CD14-positive monocyte (primary cell): Measurements from ENCODE around the gene SLC30A3. TPM values are rescaled to one million over a fixed set of nuclear protein-coding genes. Genes with fewer than 3 reads are reported as not detected.

Experiments
- DNase-seq, 3 donors: peaks; one replicate each; pipeline ENCODE4 v3.0.0-alpha.2; 2011 to 2022
- H2AFZ ChIP-seq: 2 replicates; pipeline ENCODE4 v1.6.0; 2012; ENCODE audit warnings: mild to moderate bottlenecking, low read depth, low read length, inconsistent platforms; ENCODE audit not compliant: insufficient read depth, poor library complexity, severe bottlenecking
- H3K27ac ChIP-seq, 2 donors: 1 replicate in 1 of 2; 2 replicates in 1 of 2; pipeline ENCODE4 v1.5.1; 2012 to 2013; ENCODE audit warnings: low read length in 2 of 2, control low read depth in 1 of 2, inconsistent platforms in 1 of 2, low read depth in 1 of 2, mild to moderate bottlenecking in 1 of 2
- H3K27me3 ChIP-seq, 2 donors: one replicate each; pipeline versions ENCODE4 v1.6.0 to v1.6.1; 2011 to 2013; ENCODE audit warnings: low read length in 2 of 2; ENCODE audit not compliant: control insufficient read depth in 2 of 2, insufficient read depth in 2 of 2
- H3K36me3 ChIP-seq, 2 donors: replicated peaks in 1 of 2; 1 replicate in 1 of 2; 2 replicates in 1 of 2; pipeline versions ENCODE4 v1.5.1 to v1.6.1; 2012 to 2013; ENCODE audit warnings: low read length in 2 of 2, control low read depth in 1 of 2, inconsistent platforms in 1 of 2, mild to moderate bottlenecking in 1 of 2; ENCODE audit not compliant: insufficient read depth in 2 of 2, control insufficient read depth in 1 of 2
- H3K4me1 ChIP-seq, 2 donors: 1 replicate in 1 of 2; 2 replicates in 1 of 2; pipeline versions ENCODE4 v1.5.1 to v1.6.1; 2012 to 2013; ENCODE audit warnings: low read length in 2 of 2, control low read depth in 1 of 2, inconsistent platforms in 1 of 2, mild to moderate bottlenecking in 1 of 2, moderate library complexity in 1 of 2; ENCODE audit not compliant: insufficient read depth in 2 of 2, control insufficient read depth in 1 of 2
- H3K4me2 ChIP-seq: replicated peaks from 2 replicates; pipeline ENCODE3; 2012; ENCODE audit warnings: low read length, moderate library complexity, mild to moderate bottlenecking; ENCODE audit not compliant: poor library complexity, severe bottlenecking; ENCODE audit errors: extremely low read depth
- H3K4me3 ChIP-seq, 3 experiments: fragments of 200-600 bp in 1 of 3; sonication (generic) in 1 of 3; replicated peaks in 1 of 3; 1 replicate in 2 of 3; 2 replicates in 1 of 3; pipeline ENCODE4 v1.5.1; 2011 to 2013; ENCODE audit warnings: low read length in 3 of 3, mild to moderate bottlenecking in 3 of 3, control low read depth in 2 of 3, low read depth in 2 of 3, inconsistent platforms in 1 of 3, moderate library complexity in 1 of 3
- H3K79me2 ChIP-seq: 2 replicates; pipeline ENCODE4 v1.6.0; 2012; ENCODE audit warnings: mild to moderate bottlenecking, control low read depth, inconsistent platforms, low read length, moderate library complexity; ENCODE audit not compliant: insufficient read depth
- H3K9ac ChIP-seq: 2 replicates; pipeline ENCODE4 v1.6.0; 2017; ENCODE audit warnings: low read length, mild to moderate bottlenecking; ENCODE audit not compliant: insufficient read depth, poor library complexity, severe bottlenecking
- H3K9me3 ChIP-seq, 2 donors: replicated peaks in 1 of 2; 1 replicate in 1 of 2; 2 replicates in 1 of 2; pipeline versions ENCODE4 v1.5.1 to v1.6.1; 2012 to 2013; ENCODE audit warnings: low read length in 2 of 2, control low read depth in 1 of 2; ENCODE audit not compliant: control insufficient read depth in 1 of 2, insufficient read depth in 1 of 2
- H4K20me1 ChIP-seq: 2 replicates; pipeline ENCODE4 v1.6.0; 2012; ENCODE audit warnings: mild to moderate bottlenecking, low read length, control low read depth, moderate library complexity; ENCODE audit not compliant: insufficient read depth
- H3K27ac Mint-ChIP-seq, 7 donors: one replicate each; pipeline ENCODE4 v1.8.0; 2020; ENCODE audit warnings: mild to moderate bottlenecking in 7 of 7, mixed read lengths in 7 of 7, moderate library complexity in 6 of 7, inconsistent platforms in 2 of 7
- H3K27me3 Mint-ChIP-seq, 3 donors: one replicate each; pipeline ENCODE4 v1.8.0; 2021 to 2022; ENCODE audit warnings: low read depth in 3 of 3, mild to moderate bottlenecking in 3 of 3, mixed read lengths in 3 of 3, moderate library complexity in 3 of 3, inconsistent platforms in 1 of 3
- H3K36me3 Mint-ChIP-seq, 2 donors: one replicate each; pipeline ENCODE4 v1.8.0; 2020; ENCODE audit warnings: mixed read lengths in 2 of 2, inconsistent platforms in 1 of 2, mild to moderate bottlenecking in 1 of 2
- H3K4me1 Mint-ChIP-seq: one replicate; pipeline ENCODE4 v1.8.0; 2020; ENCODE audit warnings: mild to moderate bottlenecking, mixed read lengths
- H3K4me3 Mint-ChIP-seq, 2 donors: one replicate each; pipeline ENCODE4 v1.8.0; 2020; ENCODE audit warnings: mild to moderate bottlenecking in 2 of 2, mixed read lengths in 2 of 2, moderate library complexity in 1 of 2
- H3K9me3 Mint-ChIP-seq, 7 donors: one replicate each; pipeline ENCODE4 v1.8.0; 2020 to 2022; ENCODE audit warnings: mixed read lengths in 7 of 7, mild to moderate bottlenecking in 6 of 7, moderate library complexity in 6 of 7, inconsistent platforms in 2 of 7
- CTCF ChIP-seq: fragments of 200-600 bp; IDR thresholded peaks from one replicate; pipeline ENCODE4 v1.8.0; 2022; ENCODE audit warnings: antibody characterized with exemption, mild to moderate bottlenecking
- WGBS: methylation state at CpG from one replicate; pipeline ENCODE4 v1.1.5; 2013; ENCODE audit warnings: missing lambda C conversion rate; ENCODE audit not compliant: insufficient coverage; 5-methylcytosine and 5-hydroxymethylcytosine counted together
- intact Hi-C, 2 donors: fragments of 100-400 bp; cut with micrococcal nuclease; formaldehyde crosslinking; loops; one replicate each; pipeline versions ENCODE4 v1.15.0 to v1.15.1; 2023
- polyA plus RNA-seq, 3 donors: library from polyadenylated mRNA; depleted of rRNA in 1 of 3; unstranded in 2 of 3; stranded (reverse) in 1 of 3; fragments of 300-500 nt in 2 of 3; fragments of >200 nt in 1 of 3; fragmentation: Illumina TruSeq in 2 of 3; gene quantifications; 1 replicate in 2 of 3; 2 replicates in 1 of 3; pipeline ENCODE4 v1.2.3, GENCODE V29; 2012 to 2021

SLC30A3 gene
- polyA plus RNA-seq, 3 donors, result 0.08 TPM; not detected in 2

GRCh38 chr2:27249891-27250651, 12.8 kb downstream of the SLC30A3 start:
- peak; percentile 18 to 46 (median 33) for DNase-seq
- TF ChIP-seq CTCF, result peak; percentile 69
- H3K27ac Mint-ChIP-seq, result peak overlapping the region in 1 of 7 donors; percentile 38
- H3K36me3 ChIP-seq, result peaks cover 0 to under 1% of the 10 kb centered on the region in 2 donors
- no peak overlapping the region for H3K4me2 ChIP-seq
- peaks cover 3% of the 10 kb centered on the region for H3K4me1 Mint-ChIP-seq
- H3K9me3 Mint-ChIP-seq, result no peaks in the 10 kb centered on the region
- H4K20me1 ChIP-seq, result no peaks in the 10 kb centered on the region
- H3K9ac ChIP-seq, result no peak overlapping the region
- intact Hi-C loops, result no loop called here
- peaks cover 10 to 33% (median 22%) of the 10 kb centered on the region in 3 donors for H3K27me3 Mint-ChIP-seq
- H3K4me1 ChIP-seq, result no peaks in the 10 kb centered on the region
- H3K79me2 ChIP-seq, result no peaks in the 10 kb centered on the region
- no peak overlapping the region for H3K27ac ChIP-seq
- peaks cover 0 to 4% of the 10 kb centered on the region in 2 donors for H3K27me3 ChIP-seq
- peak overlapping the region in 1 of 2 donors; percentile 26 for H3K4me3 Mint-ChIP-seq
- H2AFZ ChIP-seq, result peak overlapping the region; percentile 51
- no peak overlapping the region for H3K4me3 ChIP-seq
- no peaks in the 10 kb centered on the region for H3K9me3 ChIP-seq
- no peaks in the 10 kb centered on the region for H3K36me3 Mint-ChIP-seq
- 14% methylated on average over 18 of the region's 22 CpGs for WGBS

DNA sequence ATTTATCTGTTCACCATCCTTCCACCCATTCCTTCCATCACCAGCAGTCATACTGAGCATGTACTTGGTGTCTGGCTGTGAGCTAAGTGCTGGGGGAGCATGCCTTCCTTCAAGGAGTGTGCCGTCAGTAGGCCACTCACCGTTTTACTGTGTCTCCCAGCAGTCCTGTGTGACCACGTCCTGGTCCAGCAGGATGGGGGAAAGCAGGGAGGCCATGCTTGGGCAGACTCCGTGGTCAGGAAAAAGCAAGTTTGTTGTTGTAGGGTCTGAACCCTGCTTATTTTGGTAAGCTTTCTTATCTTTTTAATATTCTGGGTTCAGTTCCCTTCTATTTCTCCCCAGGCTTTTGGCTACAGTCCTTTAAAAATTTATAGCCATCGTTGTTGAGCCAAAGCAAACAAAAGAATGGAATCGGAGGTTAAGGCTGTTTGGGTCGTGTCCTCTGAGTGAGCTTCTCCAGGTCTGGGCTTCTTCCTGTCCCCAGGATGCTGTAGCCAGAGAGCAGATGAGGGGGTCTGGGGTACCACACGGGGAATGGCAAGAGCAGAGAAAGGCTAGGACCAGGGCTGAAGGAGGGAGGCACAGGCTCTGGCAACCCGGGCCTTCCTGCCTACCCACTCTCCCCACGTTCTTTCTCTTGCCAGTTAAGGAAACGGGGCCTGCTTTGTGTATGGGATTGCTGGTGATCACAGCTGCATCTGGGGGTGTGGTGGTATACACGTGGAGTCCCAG, 13.5 kb downstream of the SLC30A3 start:
- Histone ChIP-seq H3K4me1 (no peaks in the 10 kb centered on the region), H3K9ac (no peak overlapping the region), H3K4me2 (no peak overlapping the region), H3K36me3 (peaks cover 2 to 8% of the 10 kb centered on the region in 2 donors), H3K79me2 (no peaks in the 10 kb centered on the region), H3K27ac (no peak overlapping the region), H2AFZ (peak overlapping the region; percentile 51), H3K4me3 (no peak overlapping the region), H3K9me3 (no peaks in the 10 kb centered on the region), H3K27me3 (peaks cover 0 to 4% of the 10 kb centered on the region in 2 donors), H4K20me1 (no peaks in the 10 kb centered on the region)
- no peak for TF ChIP-seq CTCF
- no peaks in the 10 kb centered on the region for H3K9me3 Mint-ChIP-seq
- peaks cover 8 to 29% (median 19%) of the 10 kb centered on the region in 3 donors for H3K27me3 Mint-ChIP-seq
- H3K36me3 Mint-ChIP-seq, result peaks cover 1 to 6% of the 10 kb centered on the region in 2 donors
- no peak overlapping the region for H3K27ac Mint-ChIP-seq
- no peak for DNase-seq
- intact Hi-C loops, result no loop called here
- H3K4me3 Mint-ChIP-seq, result no peak overlapping the region
- WGBS, result 78% methylated on average over 4 of the region's 12 CpGs
- H3K4me1 Mint-ChIP-seq, result peaks cover 3% of the 10 kb centered on the region
